GM23248 (cell line): ENCODE measurements around the gene PTDSS2.

ENCODE experiments used
- EZH2 ChIP-seq: fragments of 200-600 bp; sonication (generic); IDR thresholded peaks from 2 replicates; pipeline ENCODE4 v1.6.1; 2018; ENCODE audit warnings: antibody characterized with exemption, mild to moderate bottlenecking; ENCODE audit not compliant: insufficient read depth, poor library complexity, severe bottlenecking
- EZH2phosphoT487 ChIP-seq: fragments of 200-600 bp; sonication (generic); IDR thresholded peaks from 2 replicates; pipeline ENCODE4 v1.6.1; 2018; ENCODE audit warnings: antibody characterized with exemption, moderate library complexity, mild to moderate bottlenecking, low read depth; ENCODE audit not compliant: insufficient read depth

- no peak for TF ChIP-seq EZH2
- no peak for TF ChIP-seq EZH2phosphoT487
Observed at GRCh38 chr11:489610-490185, 39.6 kb downstream of the PTDSS2 start.
